HG02798 (cell line): Measurements from ENCODE around the gene ELP5.
A peak's percentile ranks its signal among the peaks of the same experiment; 100 is the strongest.

Source experiments
- ATAC-seq: cut with Tn5 transposase; IDR thresholded peaks from one replicate; pipeline ENCODE4 v1.9.1; 2021; ENCODE audit warnings: mild to moderate bottlenecking; ENCODE audit not compliant: unreplicated experiment, poor library complexity

Gene ELP5

GRCh38 chr17:7306911-7307685, 55.1 kb downstream of the ELP5 start, which contains the start of gene EIF5A:
Gene EIF5A (plus strand): TSS chr17:7307628. CDS start chr17:7309636, 2,008 bp downstream.
- ATAC-seq: peak; percentile 79

DNA sequence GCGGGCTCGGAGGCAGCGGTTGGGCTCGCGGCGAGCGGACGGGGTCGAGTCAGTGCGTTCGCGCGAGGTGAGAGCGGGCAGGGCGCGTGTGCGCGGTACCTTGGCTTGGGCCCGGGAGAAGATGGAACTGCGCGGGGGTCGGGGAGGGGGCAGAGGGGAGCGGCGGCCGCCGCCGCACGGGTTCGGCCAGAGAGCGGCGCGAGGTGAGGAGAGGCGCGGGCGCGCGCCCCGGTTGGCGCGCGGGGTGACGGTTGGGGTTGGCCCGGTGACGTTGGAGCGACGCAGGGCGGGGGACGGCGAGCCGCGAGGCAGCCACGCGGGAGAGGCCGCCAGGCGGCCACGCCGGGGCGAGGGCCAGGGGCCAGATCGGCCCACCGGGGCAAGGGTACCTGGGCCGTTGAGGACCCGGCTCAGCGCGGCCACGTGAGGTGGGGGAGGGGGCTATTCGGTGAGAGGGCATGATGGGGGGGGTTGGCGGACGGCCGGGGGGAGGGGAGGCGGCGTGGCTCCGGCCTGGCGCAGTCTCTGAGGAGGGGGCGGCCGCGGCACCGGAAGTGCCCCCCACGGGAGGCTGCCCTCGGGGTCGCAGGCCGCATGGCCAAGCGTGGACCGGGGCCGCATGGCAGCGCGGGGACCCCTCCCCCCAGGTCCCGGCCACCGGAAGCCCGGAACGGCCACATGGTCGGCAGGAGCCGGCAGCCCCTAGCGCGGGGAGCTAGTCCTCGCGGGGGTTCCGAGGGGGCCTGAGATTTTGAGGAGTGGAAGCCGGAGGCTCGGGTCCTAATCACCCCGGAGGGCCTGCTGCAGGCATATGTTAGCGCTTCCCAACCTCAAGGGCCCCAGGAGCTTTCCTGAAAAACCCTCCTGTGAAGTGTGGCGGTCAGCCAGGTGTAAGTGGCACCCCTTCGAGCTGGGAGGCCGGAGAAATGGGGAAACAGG, 55.9 kb downstream of the ELP5 start:
- ATAC-seq: peak; percentile 4

- peak; percentile 23 for ATAC-seq
These were observed 56.8 kb downstream of the ELP5 start for GRCh38 chr17:7308625-7309433.
